ENCODE data around the gene TRAF7. TPM values are rescaled to one million over a fixed set of nuclear protein-coding genes. Genes with fewer than 3 reads are reported as not detected.
A peak's percentile ranks its signal among the peaks of the same experiment; 100 is the strongest.

The TRAF7 gene
- total RNA-seq, 1 donor from 2014 or later = 70.4 TPM

- Mint-ChIP-seq H3K4me1 (ENCODE audit: low read depth) (peaks cover under 1% of the 10 kb centered on the region), H3K36me3 (ENCODE audit: low read depth) (no peaks in the 10 kb centered on the region), H3K27ac (no peak overlapping the region), H3K27me3 (ENCODE audit: insufficient read depth) (peaks cover 8% of the 10 kb centered on the region), H3K9me3 (no peaks in the 10 kb centered on the region), H3K4me3 (no peak overlapping the region)
- DNase-seq (ENCODE audit: low spot score) = no peak
- intact Hi-C loops (cut with micrococcal nuclease) = no loop called here
Observed at GRCh38 chr16:2145843-2146242, 9.7 kb upstream of the TRAF7 start.

GRCh38 chr16:2147378-2147777, 8.2 kb upstream of the TRAF7 start:
- H3K27me3 Mint-ChIP-seq (ENCODE audit: insufficient read depth) = peaks cover 5% of the 10 kb centered on the region
- no peak for DNase-seq (ENCODE audit: low spot score)
- no peak overlapping the region for H3K27ac Mint-ChIP-seq
- H3K9me3 Mint-ChIP-seq = no peaks in the 10 kb centered on the region
- peak overlapping the region; percentile 37 for H3K4me3 Mint-ChIP-seq
- intact Hi-C loops (cut with micrococcal nuclease) = no loop called here
- H3K36me3 Mint-ChIP-seq (ENCODE audit: low read depth) = peaks cover 4% of the 10 kb centered on the region
- peaks cover 5% of the 10 kb centered on the region for H3K4me1 Mint-ChIP-seq (ENCODE audit: low read depth)

GRCh38 chr16:2147981-2148671, 7.5 kb upstream of the TRAF7 start, which contains the start of gene RAB26:
Gene RAB26 (plus strand): TSS chr16:2148625. CDS start chr16:2148784, 159 bp downstream.
- H3K4me1 Mint-ChIP-seq (ENCODE audit: low read depth) = peaks cover 5% of the 10 kb centered on the region

GRCh38 chr16:2148714-2149629, 6.6 kb upstream of the TRAF7 start:
- peaks cover 12% of the 10 kb centered on the region for H3K36me3 Mint-ChIP-seq (ENCODE audit: low read depth)
- no peak overlapping the region for H3K27ac Mint-ChIP-seq
- H3K4me1 Mint-ChIP-seq (ENCODE audit: low read depth) = peaks cover 7% of the 10 kb centered on the region
- DNase-seq (ENCODE audit: low spot score) = no peak
- intact Hi-C loops (cut with micrococcal nuclease) = no loop called here
- peaks cover 5% of the 10 kb centered on the region for H3K27me3 Mint-ChIP-seq (ENCODE audit: insufficient read depth)
- no peaks in the 10 kb centered on the region for H3K9me3 Mint-ChIP-seq
- peak overlapping the region; percentile 60 for H3K4me3 Mint-ChIP-seq

More at GRCh38 chr16:2147981-2148671, 7.5 kb upstream of the TRAF7 start, which contains the start of gene RAB26:
- no peak within 1 kb of the TSS for H3K27ac Mint-ChIP-seq
- H3K9me3 Mint-ChIP-seq = no peaks in the 10 kb centered on the region
- peak within 1 kb of the TSS; percentile 60 for H3K4me3 Mint-ChIP-seq
- peak; percentile 63 for DNase-seq (ENCODE audit: low spot score)
- peaks cover 4% of the 10 kb centered on the region for H3K36me3 Mint-ChIP-seq (ENCODE audit: low read depth)
- peaks cover 5% of the 10 kb centered on the region for H3K27me3 Mint-ChIP-seq (ENCODE audit: insufficient read depth)
- intact Hi-C loops (cut with micrococcal nuclease) = no loop called here

GRCh38 chr16:2149630-2150417, 5.8 kb upstream of the TRAF7 start:
- peak overlapping the region; percentile 60 for H3K4me3 Mint-ChIP-seq
- H3K4me1 Mint-ChIP-seq (ENCODE audit: low read depth) = peaks cover 10% of the 10 kb centered on the region
- H3K27me3 Mint-ChIP-seq (ENCODE audit: insufficient read depth) = peaks cover 5% of the 10 kb centered on the region
- no peak for DNase-seq (ENCODE audit: low spot score)
- H3K9me3 Mint-ChIP-seq = no peaks in the 10 kb centered on the region
- H3K27ac Mint-ChIP-seq = peak overlapping the region; percentile 23
- H3K36me3 Mint-ChIP-seq (ENCODE audit: low read depth) = peaks cover 19% of the 10 kb centered on the region
- intact Hi-C loops (cut with micrococcal nuclease) = no loop called here

- Mint-ChIP-seq H3K27ac (no peak overlapping the region), H3K9me3 (no peaks in the 10 kb centered on the region), H3K27me3 (ENCODE audit: insufficient read depth) (peaks cover 5% of the 10 kb centered on the region), H3K4me3 (peak overlapping the region; percentile 87), H3K36me3 (ENCODE audit: low read depth) (peaks cover 24% of the 10 kb centered on the region), H3K4me1 (ENCODE audit: low read depth) (peaks cover 10% of the 10 kb centered on the region)
- intact Hi-C loops (cut with micrococcal nuclease) = no loop called here
- DNase-seq (ENCODE audit: low spot score) = no peak
Observed at GRCh38 chr16:2150418-2151187, 5.0 kb upstream of the TRAF7 start.

GRCh38 chr16:2151188-2152091, 4.1 kb upstream of the TRAF7 start:
- Mint-ChIP-seq H3K27ac (peak overlapping the region; percentile 53), H3K9me3 (no peaks in the 10 kb centered on the region), H3K36me3 (ENCODE audit: low read depth) (peaks cover 27% of the 10 kb centered on the region), H3K4me1 (ENCODE audit: low read depth) (peaks cover 14% of the 10 kb centered on the region), H3K4me3 (peak overlapping the region; percentile 87), H3K27me3 (ENCODE audit: insufficient read depth) (peaks cover 5% of the 10 kb centered on the region)
- intact Hi-C loops (cut with micrococcal nuclease) = no loop called here
- DNase-seq (ENCODE audit: low spot score) = no peak

- H3K36me3 Mint-ChIP-seq (ENCODE audit: low read depth) = peaks cover 28% of the 10 kb centered on the region
- peaks cover 24% of the 10 kb centered on the region for H3K4me1 Mint-ChIP-seq (ENCODE audit: low read depth)
- peak overlapping the region; percentile 89 for H3K27ac Mint-ChIP-seq
- DNase-seq (ENCODE audit: low spot score) = no peak
- intact Hi-C loops (cut with micrococcal nuclease) = loop anchor here (1.0 kb wide), 1 partner anchor 13 kb away; no protein-coding TSS in a partner anchor
- H3K27me3 Mint-ChIP-seq (ENCODE audit: insufficient read depth) = no peaks in the 10 kb centered on the region
- no peaks in the 10 kb centered on the region for H3K9me3 Mint-ChIP-seq
- H3K4me3 Mint-ChIP-seq = peak overlapping the region; percentile 87
Observed at GRCh38 chr16:2152695-2153506, 2.7 kb upstream of the TRAF7 start.

GRCh38 chr16:2154533-2155090, 970 bp upstream of the TRAF7 start:
- H3K36me3 Mint-ChIP-seq (ENCODE audit: low read depth) = peaks cover 28% of the 10 kb centered on the region
- no peak for DNase-seq (ENCODE audit: low spot score)
- peak overlapping the region; percentile 87 for H3K4me3 Mint-ChIP-seq
- peaks cover 24% of the 10 kb centered on the region for H3K4me1 Mint-ChIP-seq (ENCODE audit: low read depth)
- H3K27me3 Mint-ChIP-seq (ENCODE audit: insufficient read depth) = no peaks in the 10 kb centered on the region
- intact Hi-C loops (cut with micrococcal nuclease) = loop anchor here (1.0 to 5.0 kb wide), 13 partner anchors 18 to 1517 kb away; partner anchors contain the start of genes CCNF, CRAMP1, E4F1 and ECI1
- H3K9me3 Mint-ChIP-seq = no peaks in the 10 kb centered on the region
- H3K27ac Mint-ChIP-seq = peak overlapping the region; percentile 89

- Mint-ChIP-seq H3K27ac (peak overlapping the region; percentile 93), H3K9me3 (no peaks in the 10 kb centered on the region), H3K27me3 (ENCODE audit: insufficient read depth) (no peaks in the 10 kb centered on the region), H3K4me3 (peak overlapping the region; percentile 99), H3K4me1 (ENCODE audit: low read depth) (peaks cover 23% of the 10 kb centered on the region), H3K36me3 (ENCODE audit: low read depth) (peaks cover 26% of the 10 kb centered on the region)
- intact Hi-C loops (cut with micrococcal nuclease) = loop anchor here (1.0 to 5.0 kb wide), 13 partner anchors 20 to 1519 kb away; partner anchors contain the start of genes CCNF, CRAMP1, E4F1 and ECI1
- no peak for DNase-seq (ENCODE audit: low spot score)
Observed at GRCh38 chr16:2155977-2156848, 631 bp downstream of the TRAF7 start.
